ENCODE data around the gene CLDN9. TPM values are rescaled to one million over a fixed set of nuclear protein-coding genes. Genes with fewer than 3 reads are reported as not detected.

CLDN9 gene
- total RNA-seq: 1 to 10 TPM; 1.7 to 5.1 (median 2.4) TPM
- 10 to 100 TPM; 10.5 to 12.1 TPM for polyA plus RNA-seq

GRCh38 chr16:3012828-3013420 lies at the start of gene CLDN9:
Gene CLDN9 (plus strand): TSS chr16:3012923. CDS start chr16:3013363, 440 bp downstream.
- no peak for TF ChIP-seq CTCF (IDR thresholded peaks at IDR 0.05)

GRCh38 chr16:2963074-2963722 lies 49.5 kb upstream of the CLDN9 start:
- peaks cover 8 to 20% (median 10%) of the 10 kb centered on the region in 3 donors for H3K4me1 ChIP-seq

More at GRCh38 chr16:3012828-3013420, at the start of gene CLDN9:
- intact Hi-C loops (cut with DNase I): no loop called here
- Histone ChIP-seq H3K27me3 (no peaks in the 10 kb centered on the region), H3K4me1 (peaks cover 19 to 32% (median 26%) of the 10 kb centered on the region in 3 donors), H3K36me3 (no peaks in the 10 kb centered on the region), H3K9me3 (no peaks in the 10 kb centered on the region), H3K4me3 (peak within 1 kb of the TSS in 1 of 4 donors; percentile 20), H3K27ac (peak within 1 kb of the TSS; percentile 22 to 70 (median 50))
- 34 to 41% methylated on average over 26 to 27 of the region's 27 CpGs for WGBS, 2 donors
- FAIRE-seq (no peak), ATAC-seq (peak; percentile 64 to 82 (median 78)), DNase-seq (peak in 5 of 6 donors; percentile 73 to 91 (median 83))

GRCh38 chr16:2963723-2964474 lies 48.8 kb upstream of the CLDN9 start, which contains the start of gene KREMEN2:
Gene KREMEN2 (plus strand): TSS chr16:2964275. CDS start chr16:2964521, 246 bp downstream.
- Histone ChIP-seq H3K27ac (no peak within 1 kb of the TSS), H3K4me3 (peak within 1 kb of the TSS in 2 of 4 donors; percentile 30 to 43), H3K4me1 (peaks cover 8 to 20% (median 10%) of the 10 kb centered on the region in 3 donors), H3K36me3 (no peaks in the 10 kb centered on the region), H3K27me3 (peaks cover 0 to 19% (median 10%) of the 10 kb centered on the region in 4 donors), H3K9me3 (no peaks in the 10 kb centered on the region)
- FAIRE-seq (no peak), ATAC-seq (peak in 1 of 4 donors; percentile 1), DNase-seq (peak; percentile 30 to 84 (median 43))
- 1% methylated on average over 54 to 60 of the region's 60 CpGs for WGBS, 2 donors
- TF ChIP-seq CTCF (IDR thresholded peaks at IDR 0.05): no peak
- intact Hi-C loops (cut with DNase I): no loop called here

More at GRCh38 chr16:2963074-2963722, 49.5 kb upstream of the CLDN9 start:
- 2 to 5% methylated on average over 22 to 35 of the region's 40 CpGs for WGBS, 2 donors
- H3K27ac ChIP-seq: no peak overlapping the region
- no peak for TF ChIP-seq CTCF (IDR thresholded peaks at IDR 0.05)
- H3K4me3 ChIP-seq: peak overlapping the region in 1 of 4 donors; percentile 43
- H3K9me3 ChIP-seq: no peaks in the 10 kb centered on the region
- intact Hi-C loops (cut with DNase I): no loop called here
- FAIRE-seq (no peak), ATAC-seq (no peak), DNase-seq (peak; percentile 17 to 79 (median 34))
- peaks cover 0 to 18% (median 10%) of the 10 kb centered on the region in 4 donors for H3K27me3 ChIP-seq
- no peaks in the 10 kb centered on the region for H3K36me3 ChIP-seq

- WGBS, 2 donors: 1% methylated on average over 54 to 68 of the region's 68 CpGs
- H3K27me3 ChIP-seq: peaks cover 0 to 19% (median 10%) of the 10 kb centered on the region in 4 donors
- ATAC-seq (peak in 2 of 4 donors; percentile 3 to 11), FAIRE-seq (no peak), DNase-seq (peak; percentile 41 to 84 (median 65))
- H3K9me3 ChIP-seq: no peaks in the 10 kb centered on the region
- TF ChIP-seq CTCF (IDR thresholded peaks at IDR 0.05): no peak
- H3K27ac ChIP-seq: no peak overlapping the region
- intact Hi-C loops (cut with DNase I): no loop called here
- no peaks in the 10 kb centered on the region for H3K36me3 ChIP-seq
- peaks cover 8 to 20% (median 10%) of the 10 kb centered on the region in 3 donors for H3K4me1 ChIP-seq
- H3K4me3 ChIP-seq: peak overlapping the region in 2 of 4 donors; percentile 30 to 43
These were observed 48.0 kb upstream of the CLDN9 start for GRCh38 chr16:2964475-2965336.

Measured in pancreas (tissue), 10 donors.